GM12875 (cell line): ENCODE data around the gene XRCC4.

ENCODE experiments used
- H3K4me3 ChIP-seq: one replicate; pipeline ENCODE4 v1.5.1; 2011; ENCODE audit warnings: low read depth, low read length, control low read depth
- TF ChIP-seq, protein P1 (sequence below): IDR thresholded peaks from 2 replicates; pipeline ENCODE4 v1.5.1; 2011; ENCODE audit warnings: low read depth, mild to moderate bottlenecking, control low read depth, inconsistent platforms, low read length, moderate library complexity, borderline replicate concordance; ENCODE audit not compliant: insufficient read depth

XRCC4 gene

DNA sequence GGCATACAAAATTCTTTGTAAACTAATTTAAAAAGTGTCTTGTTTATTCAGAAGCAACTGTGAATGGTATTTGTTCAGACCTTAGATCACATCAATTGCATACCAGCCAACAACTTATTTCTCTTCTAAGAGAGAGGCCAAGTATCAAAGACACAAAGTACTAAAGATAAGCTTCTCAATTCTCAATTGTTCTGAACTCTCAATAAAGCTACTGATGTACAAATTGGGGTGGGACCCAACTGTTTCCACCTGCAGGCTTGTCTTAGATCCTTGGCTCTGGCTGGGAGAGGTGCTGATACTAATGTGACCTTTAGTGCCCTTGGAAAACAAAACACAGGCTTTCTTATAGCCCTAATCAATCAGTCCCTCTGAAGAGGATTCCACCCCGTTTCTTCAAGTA lies 22.1 kb downstream of the XRCC4 start:
- H3K4me3 ChIP-seq = no peak overlapping the region
- TF ChIP-seq, protein P1, sequence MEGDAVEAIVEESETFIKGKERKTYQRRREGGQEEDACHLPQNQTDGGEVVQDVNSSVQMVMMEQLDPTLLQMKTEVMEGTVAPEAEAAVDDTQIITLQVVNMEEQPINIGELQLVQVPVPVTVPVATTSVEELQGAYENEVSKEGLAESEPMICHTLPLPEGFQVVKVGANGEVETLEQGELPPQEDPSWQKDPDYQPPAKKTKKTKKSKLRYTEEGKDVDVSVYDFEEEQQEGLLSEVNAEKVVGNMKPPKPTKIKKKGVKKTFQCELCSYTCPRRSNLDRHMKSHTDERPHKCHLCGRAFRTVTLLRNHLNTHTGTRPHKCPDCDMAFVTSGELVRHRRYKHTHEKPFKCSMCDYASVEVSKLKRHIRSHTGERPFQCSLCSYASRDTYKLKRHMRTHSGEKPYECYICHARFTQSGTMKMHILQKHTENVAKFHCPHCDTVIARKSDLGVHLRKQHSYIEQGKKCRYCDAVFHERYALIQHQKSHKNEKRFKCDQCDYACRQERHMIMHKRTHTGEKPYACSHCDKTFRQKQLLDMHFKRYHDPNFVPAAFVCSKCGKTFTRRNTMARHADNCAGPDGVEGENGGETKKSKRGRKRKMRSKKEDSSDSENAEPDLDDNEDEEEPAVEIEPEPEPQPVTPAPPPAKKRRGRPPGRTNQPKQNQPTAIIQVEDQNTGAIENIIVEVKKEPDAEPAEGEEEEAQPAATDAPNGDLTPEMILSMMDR = no peak

- TF ChIP-seq, protein P1 = no peak
- H3K4me3 ChIP-seq = no peak overlapping the region
Measured at GRCh38 chr5:83101514-83101913, 24.2 kb downstream of the XRCC4 start.

DNA sequence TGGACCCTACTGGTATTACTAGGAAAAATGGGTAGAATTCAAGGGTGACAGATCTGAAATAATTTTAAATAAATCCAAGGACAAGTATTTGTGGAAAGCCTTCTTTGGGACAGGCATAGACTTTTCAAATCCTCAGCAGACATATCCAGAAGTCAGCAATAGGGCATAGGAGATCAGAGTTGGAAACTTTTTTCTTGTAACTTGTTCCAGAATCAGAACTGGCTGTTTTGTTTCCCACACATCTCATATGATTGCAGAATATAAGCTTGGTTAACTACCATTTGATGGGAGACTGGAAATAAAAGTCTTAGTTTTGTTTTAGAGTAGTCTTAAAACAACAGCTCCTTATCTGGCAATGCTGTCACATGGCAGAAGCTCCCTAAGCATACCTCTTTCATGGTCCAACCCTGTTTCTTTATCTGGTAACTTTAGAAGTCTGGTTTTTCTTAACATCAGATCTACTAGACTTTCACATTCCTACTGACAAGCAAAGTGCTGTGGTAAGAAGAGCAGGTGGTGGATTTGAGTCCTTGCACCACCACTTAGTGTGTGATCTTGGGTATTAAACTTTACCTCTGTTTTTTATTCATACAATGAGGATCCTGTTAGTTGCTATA lies 25.1 kb downstream of the XRCC4 start:
- TF ChIP-seq, protein P1 = no peak
- H3K4me3 ChIP-seq = no peak overlapping the region

DNA sequence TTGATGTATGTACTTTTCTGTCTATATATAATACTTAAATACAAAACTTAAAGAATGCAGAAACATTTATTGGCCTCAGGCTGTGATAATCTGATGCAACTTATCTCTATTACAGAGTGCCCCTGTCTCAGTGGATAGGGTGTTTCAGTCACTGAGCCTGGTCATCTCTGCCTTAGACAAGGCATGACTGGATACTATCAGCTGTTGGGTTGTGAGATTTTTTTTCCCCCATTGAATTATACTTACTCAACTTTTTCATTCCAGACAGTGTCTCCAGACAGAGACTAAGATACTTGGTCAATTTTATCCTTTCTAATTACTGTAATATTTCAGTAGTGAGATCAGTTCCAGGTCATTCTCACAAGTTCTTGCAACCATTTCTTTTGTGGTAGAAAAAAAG lies 26.7 kb downstream of the XRCC4 start:
- H3K4me3 ChIP-seq = no peak overlapping the region
- TF ChIP-seq, protein P1 = no peak

DNA sequence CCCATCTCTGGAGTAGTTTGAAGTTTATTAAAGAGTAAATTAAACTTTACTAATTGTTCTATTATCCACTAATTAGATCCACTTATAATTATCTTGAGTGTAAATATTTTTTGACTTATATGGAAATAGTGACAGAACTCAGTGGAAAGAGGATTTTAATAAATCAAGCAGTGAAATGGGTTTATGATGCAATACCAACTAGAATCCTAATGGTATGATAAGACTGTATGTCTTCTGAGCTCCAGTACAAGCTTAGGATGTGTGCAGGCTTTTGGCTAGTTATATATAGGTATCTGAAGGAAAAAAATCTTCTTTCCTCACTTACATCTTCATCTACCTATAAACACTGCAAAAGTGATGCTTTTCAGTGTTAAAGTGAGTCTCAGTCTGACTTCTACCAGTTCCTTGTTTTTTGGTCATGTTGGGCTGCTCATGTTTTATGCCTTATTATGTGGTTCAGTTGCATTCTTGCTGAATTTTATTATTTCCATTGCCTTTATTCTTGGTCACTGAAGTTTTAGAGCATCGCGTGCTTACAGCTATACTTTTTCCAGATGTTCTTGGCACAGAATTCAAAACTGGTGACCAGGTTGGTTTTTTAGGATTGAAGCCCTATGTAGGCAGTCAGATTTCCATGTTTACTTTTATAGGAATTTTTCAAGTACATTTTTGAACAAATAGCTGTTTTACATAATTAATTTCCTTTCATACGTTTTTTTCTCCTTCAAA lies 30.5 kb downstream of the XRCC4 start:
- H3K4me3 ChIP-seq = no peak overlapping the region
- TF ChIP-seq, protein P1 = no peak

- TF ChIP-seq, protein P1 = no peak
Measured at GRCh38 chr5:83109380-83109779, 32.0 kb downstream of the XRCC4 start.

GRCh38 chr5:83115816-83116215 lies 38.5 kb downstream of the XRCC4 start:
- no peak overlapping the region for H3K4me3 ChIP-seq
- TF ChIP-seq, protein P1 = no peak

More at GRCh38 chr5:83109380-83109779, 32.0 kb downstream of the XRCC4 start:
- H3K4me3 ChIP-seq = no peak overlapping the region
